H7 (cell line): ENCODE data around the gene MSH2. TPM values are rescaled to one million over a fixed set of nuclear protein-coding genes. Genes with fewer than 3 reads are reported as not detected.

ENCODE experiments used
- total RNA-seq: library from RNA; depleted of rRNA; stranded (reverse); fragments of >200 nt; shearing (Covaris generic); gene quantifications from 2 replicates; pipeline ENCODE4 v1.2.3, GENCODE V29; 2014; rRNA removed

Gene MSH2
- total RNA-seq, 1 experiment from 2014 or later: 203 TPM

Other genes with a start within 250 kb of the MSH2 start
- gene STPG4, start 247.8 kb upstream of the MSH2 start, total RNA-seq: not detected in 2 replicates
- 493 and 546 TPM in 2 replicates for gene CALM2, start 226.6 kb upstream of the MSH2 start, total RNA-seq
- 43.1 and 74.9 TPM in 2 replicates for gene EPCAM, start 33.8 kb upstream of the MSH2 start, total RNA-seq
- 9.6 and 16.0 TPM in 2 replicates for gene KCNK12, start 167.8 kb downstream of the MSH2 start, total RNA-seq